AG20443 (cell line): ENCODE measurements around the gene SF3A2.
"Not testable (repeated sequence)": the region's sequence is repeated elsewhere in the genome, so short reads cannot be mapped to it uniquely, and the experiment has no call there.

Experiments
- DNase-seq: peaks from one replicate; pipeline ENCODE4 v3.0.0; 2012; ENCODE audit warnings: low spot score, mixed read lengths

Gene SF3A2, protein sequence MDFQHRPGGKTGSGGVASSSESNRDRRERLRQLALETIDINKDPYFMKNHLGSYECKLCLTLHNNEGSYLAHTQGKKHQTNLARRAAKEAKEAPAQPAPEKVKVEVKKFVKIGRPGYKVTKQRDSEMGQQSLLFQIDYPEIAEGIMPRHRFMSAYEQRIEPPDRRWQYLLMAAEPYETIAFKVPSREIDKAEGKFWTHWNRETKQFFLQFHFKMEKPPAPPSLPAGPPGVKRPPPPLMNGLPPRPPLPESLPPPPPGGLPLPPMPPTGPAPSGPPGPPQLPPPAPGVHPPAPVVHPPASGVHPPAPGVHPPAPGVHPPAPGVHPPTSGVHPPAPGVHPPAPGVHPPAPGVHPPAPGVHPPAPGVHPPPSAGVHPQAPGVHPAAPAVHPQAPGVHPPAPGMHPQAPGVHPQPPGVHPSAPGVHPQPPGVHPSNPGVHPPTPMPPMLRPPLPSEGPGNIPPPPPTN

DNA sequence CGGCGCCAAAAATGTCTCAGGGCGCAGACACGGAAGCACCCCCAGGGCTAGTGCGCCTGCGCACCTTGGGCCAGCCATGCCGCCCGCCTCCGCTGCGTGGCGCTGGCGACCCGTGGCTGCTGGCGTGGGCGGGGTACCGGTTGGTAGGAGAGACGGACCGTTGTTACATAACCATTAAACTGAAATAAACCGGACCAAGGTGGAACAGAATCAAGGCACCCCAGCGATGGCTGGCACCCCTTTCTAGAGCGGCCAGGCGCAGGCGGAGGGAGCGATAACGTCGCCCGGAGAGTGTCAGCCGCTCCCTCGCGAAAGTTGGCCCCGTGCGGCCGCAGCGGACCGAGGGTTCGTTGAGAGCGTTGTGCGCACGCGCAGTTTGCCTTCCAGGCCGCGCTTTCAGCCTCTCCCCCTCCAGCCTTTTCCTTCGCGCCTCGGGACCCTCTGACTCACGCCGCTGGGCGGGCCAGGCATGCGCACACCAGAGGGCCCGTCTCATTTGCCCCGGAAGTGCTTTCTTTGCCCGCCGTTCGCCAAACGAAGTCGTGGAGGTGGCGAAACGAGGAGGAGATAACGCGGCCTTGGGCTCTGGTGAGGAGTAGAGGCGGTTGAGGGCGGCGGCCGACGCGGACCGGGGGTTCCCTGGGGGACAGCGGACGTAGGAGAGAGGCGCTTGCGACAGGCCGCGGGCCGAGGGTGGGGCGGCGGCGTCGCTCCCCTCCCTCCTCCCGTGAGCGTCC lies at the start of gene SF3A2, which contains the start of gene PLEKHJ1:
TSS of gene SF3A2 (plus strand) at position 511 of the 737 bp plus-strand sequence. CDS start 6,595 bp downstream, outside the sequence.
TSS of gene PLEKHJ1 (minus strand) at position 16 of the 737 bp plus-strand sequence. CDS start 81 bp downstream, outside the sequence.
- DNase-seq = peak; percentile 99

- DNase-seq = no peak
Observed at GRCh38 chr19:2187159-2187558, 49.5 kb upstream of the SF3A2 start.

DNA sequence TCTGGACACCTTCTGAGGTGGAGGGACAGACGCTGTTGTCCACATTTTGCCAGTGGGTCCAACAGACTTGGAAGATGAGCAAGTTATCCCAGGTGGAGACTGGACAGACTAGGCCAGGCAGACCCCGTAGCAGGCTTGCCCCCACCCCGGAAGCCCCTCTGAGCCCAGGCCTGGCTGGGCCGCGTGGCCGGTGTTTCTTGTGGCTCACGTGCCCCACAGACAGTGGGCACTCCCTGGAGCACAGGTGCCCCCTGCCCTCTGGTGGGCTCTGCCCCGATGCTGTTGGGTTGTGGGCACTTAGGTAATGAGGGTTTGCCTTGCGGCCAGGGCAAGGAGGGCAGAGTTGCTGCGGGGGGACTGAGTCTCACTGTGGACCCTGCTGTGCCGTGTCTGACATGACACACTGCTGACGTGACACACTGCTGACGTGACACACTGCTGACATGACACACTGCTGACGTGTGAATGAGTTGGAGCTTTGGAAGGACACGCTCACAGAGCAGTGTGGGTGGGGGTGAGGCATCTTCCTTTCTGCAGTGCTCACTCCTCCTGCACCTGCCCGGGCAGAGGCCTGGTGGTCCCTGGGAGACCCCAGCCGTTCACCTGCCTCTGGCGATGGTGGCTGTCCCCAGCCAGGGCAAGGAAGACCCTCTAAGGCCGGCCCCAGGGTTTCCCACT lies 47.8 kb upstream of the SF3A2 start:
- DNase-seq = peak; percentile 33

- no peak for DNase-seq
Observed at GRCh38 chr19:2189880-2190279, 46.7 kb upstream of the SF3A2 start.

DNA sequence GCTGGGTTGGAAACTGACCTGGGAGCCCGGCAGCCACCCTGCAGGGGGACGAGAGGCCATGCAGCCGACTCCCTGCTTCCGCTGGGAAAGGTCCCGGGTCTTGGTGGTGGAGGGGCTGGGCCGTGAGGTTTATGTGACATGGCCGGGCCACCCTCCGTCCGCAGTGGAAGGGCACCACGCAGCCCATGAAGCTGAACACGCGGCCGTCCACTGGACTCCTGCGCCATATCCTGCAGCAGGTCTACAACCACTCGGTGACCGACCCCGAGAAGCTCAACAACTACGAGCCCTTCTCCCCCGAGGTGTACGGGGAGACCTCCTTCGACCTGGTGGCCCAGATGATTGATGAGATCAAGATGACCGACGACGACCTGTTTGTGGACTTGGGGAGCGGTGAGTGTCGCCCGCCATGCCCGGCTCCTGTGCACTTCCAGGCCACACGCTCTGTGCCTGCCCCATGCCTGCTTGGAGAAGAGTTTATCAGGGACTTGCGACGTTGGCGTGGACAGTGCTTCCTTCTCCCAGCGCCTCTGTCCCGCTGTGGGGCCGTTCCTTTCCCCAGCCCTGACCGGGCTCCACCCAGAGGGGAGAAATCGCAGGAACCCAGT lies 45.7 kb upstream of the SF3A2 start:
- DNase-seq = no peak

- no peak for DNase-seq
Observed at GRCh38 chr19:2191456-2192310, 44.9 kb upstream of the SF3A2 start.

DNA sequence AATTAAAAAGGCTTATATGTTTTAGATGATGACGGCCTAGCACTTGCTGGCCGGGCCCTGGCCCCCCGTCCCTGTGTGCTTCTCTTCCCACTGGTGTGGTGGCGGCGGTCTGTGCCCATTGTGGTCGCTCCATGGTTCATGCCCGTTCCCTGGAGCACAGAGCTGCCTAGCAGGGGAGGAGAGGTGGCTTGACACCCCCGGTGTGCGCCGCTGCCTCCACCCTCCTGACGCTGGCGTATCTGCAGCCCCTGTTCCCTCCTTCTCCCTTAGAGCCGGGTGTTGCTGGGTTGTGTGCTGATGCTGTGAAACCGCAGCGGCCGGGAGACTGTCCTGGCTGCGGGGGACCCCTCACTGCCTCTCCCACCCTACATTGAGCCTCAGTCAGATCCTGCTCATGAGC lies 43.8 kb upstream of the SF3A2 start:
- DNase-seq = no peak

DNA sequence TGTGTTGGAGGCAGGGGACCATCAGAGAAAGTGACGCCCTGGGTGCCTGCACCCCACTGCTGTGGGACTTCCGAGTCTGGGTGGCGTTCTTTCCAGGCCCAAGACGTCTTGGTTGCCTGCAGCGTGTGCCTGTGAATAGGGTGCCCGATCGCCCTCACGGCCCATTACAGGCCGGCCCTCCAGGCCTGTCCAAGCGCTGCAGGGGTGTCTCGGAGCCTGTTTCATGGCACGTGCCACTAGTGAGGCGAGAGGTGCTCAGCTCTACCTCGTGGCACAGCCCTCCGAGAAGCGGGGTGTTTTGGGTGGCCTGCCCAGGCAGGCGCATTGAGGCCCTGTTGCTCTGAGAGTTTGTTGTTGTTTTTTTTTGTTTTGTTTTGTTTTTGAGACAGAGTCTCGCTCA lies 42.8 kb upstream of the SF3A2 start:
- DNase-seq = no peak

GRCh38 chr19:2194513-2195078 lies 42.0 kb upstream of the SF3A2 start:
- DNase-seq = no peak

- DNase-seq = no peak
Observed at GRCh38 chr19:2195361-2195760, 41.3 kb upstream of the SF3A2 start.

DNA sequence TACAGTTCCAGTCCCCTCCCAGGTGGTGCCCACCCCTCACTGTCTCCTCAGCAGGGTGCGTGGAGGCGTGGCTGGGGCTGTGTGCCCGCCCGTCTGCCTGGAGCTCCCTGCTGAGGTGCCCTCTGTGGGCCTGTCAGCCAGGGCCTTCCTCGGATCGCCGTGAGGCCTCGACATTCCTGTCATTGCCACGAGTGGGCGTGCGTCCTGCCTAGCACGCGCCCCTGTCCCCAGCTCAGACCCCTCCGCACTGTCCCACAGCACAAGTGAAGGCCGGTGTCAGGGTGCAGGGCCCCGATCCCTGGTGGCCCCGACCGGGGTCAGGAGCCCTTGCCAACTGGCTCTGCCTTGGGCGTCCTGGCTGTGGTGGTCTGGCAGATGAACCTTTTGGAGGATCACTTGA lies 40.7 kb upstream of the SF3A2 start:
- no peak for DNase-seq

DNA sequence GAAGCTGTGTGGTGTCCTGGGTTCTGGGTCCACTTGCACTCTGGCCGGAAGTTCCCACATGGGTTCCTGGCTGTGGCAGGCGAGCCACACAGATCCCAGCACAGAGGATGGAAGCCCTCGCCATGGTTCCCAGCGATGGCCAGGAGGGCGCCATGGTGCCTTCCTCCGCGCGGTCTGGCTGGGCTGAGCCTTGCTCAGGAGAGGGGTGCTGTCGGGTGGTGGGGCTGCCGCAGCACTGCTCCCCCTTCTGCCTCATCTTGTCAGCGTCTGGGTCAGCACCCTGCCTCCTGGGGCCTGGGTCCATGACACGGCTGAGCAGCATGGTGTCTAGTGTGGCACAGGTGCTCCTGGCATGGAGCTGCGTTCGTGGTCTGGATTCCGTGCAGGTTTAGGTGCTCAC lies 39.4 kb upstream of the SF3A2 start:
- no peak for DNase-seq

DNA sequence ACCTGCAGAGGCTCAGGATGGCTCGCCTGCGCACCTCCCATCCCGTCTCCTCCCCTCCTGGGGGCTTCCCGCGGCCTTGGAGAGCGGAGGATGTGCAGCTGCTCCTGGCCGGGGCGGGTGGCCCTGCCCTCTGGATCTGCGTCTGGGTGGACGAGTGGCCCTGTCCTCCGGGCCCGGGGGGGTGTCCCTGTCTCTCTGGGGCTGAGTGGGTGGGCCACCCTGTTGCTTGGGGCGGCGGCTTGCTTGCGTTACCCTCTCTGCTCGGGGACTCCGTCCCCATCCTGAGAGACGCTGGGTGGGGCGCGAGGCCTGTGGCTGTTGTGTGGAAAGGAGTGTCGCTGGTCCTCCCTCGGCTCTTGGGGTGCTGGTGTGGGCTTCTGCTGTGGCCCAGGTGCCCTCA lies 38.3 kb upstream of the SF3A2 start:
- no peak for DNase-seq

GRCh38 chr19:2199215-2199614 lies 37.4 kb upstream of the SF3A2 start:
- peak; percentile 29 for DNase-seq

DNA sequence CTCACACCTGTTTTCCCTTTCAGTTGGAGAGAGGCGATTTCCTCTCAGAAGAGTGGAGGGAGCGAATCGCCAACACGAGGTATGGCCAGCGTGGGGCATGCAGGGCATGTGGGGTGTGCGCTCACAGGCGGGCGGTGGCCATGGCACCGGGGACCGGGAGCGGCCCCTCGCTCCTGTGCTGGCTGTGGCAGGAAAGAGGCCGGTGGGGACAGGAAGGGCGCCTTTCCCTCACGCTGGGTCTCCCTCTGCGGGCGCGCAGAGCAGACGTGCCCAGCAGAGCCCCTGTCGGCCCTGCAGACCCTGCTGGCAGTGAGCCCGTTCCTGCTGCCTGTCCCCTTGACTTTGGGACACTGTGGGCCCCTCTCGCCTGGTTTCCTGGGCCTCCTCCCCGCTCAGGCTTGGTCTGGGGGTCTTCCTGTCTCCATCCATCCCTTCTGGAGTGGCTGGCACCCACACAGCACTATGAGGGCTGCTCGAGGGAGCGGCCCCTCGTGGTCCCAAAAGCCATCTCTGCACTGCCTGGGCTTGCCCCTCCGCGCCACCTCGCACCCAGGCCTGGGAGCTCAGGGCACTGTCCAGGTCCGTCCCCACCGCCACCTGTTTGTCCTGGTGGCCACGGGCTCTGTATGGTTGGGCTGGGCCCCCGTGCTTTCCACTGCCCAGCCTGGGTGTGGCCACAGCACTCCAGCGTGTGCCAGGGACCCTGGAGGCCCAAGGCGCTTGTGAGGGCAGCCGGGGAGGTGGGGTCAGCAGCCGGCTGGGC lies 36.6 kb upstream of the SF3A2 start:
- DNase-seq = no peak

DNA sequence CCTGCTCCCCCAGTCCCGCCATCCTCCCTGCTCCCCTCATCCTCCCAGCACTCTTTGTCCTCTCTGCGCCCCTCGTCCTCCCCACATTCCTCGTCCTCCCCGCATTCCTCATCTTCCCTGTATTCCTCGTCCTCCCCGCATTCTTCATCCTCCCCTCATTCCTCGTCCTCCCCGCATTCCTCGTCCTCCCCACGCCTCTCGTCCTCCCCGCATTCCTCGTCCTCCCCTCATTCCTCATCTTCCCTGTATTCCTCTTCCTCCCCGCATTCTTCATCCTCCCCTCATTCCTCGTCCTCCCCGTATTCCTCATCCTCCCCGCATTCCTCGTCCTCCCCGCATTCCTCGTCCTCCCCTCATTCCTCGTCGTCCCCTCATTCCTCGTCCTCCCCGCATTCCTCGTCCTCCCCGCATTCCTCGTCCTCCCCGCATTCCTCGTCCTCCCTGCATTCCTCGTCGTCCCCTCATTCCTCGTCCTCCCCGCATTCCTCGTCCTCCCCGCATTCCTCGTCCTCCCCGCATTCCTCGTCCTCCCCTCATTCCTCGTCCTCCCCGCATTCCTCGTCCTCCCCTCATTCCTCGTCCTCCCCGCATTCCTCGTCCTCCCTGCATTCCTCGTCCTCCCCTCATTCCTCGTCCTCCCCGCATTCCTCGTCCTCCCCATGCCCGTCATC lies 35.9 kb upstream of the SF3A2 start:
- DNase-seq = not testable (repeated sequence)

GRCh38 chr19:2201473-2202148 lies 35.0 kb upstream of the SF3A2 start:
- no peak for DNase-seq

- no peak for DNase-seq
Observed at GRCh38 chr19:2202366-2202765, 34.3 kb upstream of the SF3A2 start.

GRCh38 chr19:2207008-2207407 lies 29.6 kb upstream of the SF3A2 start:
- no peak for DNase-seq
